ENCODE data around the gene OSBP.
A peak's percentile ranks its signal among the peaks of the same experiment; 100 is the strongest.
"Not testable (repeated sequence)": the region's sequence is repeated elsewhere in the genome, so short reads cannot be mapped to it uniquely, and the experiment has no call there.

OSBP gene

DNA sequence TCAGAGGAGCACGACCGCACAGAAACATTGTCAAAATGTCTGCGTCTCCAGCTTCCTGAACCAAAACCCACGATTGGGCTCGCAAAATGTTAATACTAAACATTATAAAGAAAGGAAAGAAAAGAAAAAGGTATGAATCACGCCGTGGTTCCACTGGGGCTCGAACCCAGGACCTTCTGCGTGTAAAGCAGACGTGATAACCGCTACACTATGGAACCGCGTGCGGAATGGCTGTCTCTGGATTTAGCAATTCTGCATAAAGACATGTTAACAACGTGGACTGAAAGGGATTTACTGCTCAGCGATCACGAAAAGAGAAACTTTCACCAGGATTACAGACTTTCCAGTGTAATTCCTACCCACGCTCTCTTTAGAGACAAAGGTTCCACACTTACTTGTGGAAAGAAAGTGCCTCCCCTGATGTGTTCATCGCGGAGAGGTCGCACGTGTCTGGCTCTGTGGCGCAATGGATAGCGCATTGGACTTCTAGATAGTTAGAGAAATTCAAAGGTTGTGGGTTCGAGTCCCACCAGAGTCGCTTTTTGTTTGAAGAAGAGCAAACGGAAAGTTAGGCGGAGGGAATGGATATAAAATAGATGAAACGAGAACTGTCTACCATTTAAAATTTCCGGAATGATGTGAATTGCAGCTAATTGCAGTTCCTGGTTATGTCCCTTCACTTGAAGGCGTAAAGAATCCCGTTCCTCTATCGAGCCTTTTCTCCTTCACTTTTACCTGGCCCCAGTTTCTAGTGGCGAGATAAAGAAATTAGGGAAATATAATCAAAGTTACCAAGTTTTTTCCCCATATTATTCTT lies 64.5 kb downstream of the OSBP start:
- peak; percentile 76 to 77 for DNase-seq

- peak; percentile 80 to 84 for DNase-seq
Measured at GRCh38 chr11:59550368-59550841, 65.2 kb downstream of the OSBP start.

DNA sequence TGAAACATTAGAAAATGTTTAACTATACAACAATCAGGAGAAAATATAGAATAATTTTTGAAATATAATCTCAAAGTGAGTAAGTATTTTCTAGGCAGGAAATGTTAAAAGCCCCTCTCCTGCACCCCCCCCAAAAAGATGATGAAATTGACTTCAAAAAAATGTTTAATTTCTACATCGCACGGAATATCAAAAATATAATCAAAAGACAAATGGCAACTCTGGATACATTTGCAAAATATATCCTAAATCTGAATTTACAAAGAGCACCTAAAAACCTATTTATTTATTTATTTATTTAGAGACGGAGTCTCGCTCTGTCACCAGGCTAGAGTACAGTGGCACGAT lies 67.3 kb downstream of the OSBP start:
- no peak for DNase-seq

- not testable (repeated sequence) for DNase-seq
Measured at GRCh38 chr11:59547605-59548308, 67.8 kb downstream of the OSBP start.

DNA sequence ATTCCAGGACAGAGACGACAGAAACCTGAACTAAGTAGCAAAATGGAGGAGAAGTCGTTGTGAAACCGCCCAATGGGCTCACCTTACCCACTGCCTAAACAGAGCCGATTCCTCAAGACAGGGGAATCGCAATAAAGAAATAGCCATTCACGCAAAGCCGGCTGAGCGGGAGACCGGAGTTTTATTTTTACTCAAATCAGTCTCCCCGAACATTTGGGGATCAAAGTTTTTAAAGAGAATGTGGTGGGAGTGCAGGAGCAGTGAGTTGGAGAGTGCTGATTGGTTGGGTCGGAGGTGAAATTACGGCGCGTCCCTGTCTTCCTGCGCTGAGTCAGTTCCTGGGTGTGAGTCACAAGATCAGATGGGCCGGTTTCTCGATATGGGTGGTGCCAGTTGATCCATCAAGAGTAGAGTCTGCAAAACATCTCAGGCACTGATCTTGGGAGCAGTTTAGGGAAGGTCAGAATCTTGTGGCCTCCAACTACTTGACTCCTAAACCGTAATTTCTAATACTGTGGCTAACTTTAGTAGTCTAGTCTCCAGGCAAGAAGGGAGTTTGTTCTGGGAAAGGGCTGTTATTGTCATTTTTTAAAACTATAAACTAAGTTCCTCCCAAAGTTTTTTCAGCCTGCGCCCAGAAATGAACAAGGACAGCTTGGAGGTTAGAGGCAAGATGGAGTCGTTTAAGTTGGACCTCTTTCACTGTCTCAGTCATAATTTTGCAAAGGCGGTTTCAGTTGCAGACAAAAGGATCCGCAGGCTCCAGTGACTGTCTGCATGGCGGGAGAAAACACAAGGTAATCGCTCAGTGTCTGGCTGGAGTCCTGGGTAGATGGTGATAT lies 70.2 kb downstream of the OSBP start:
- no peak for DNase-seq

DNA sequence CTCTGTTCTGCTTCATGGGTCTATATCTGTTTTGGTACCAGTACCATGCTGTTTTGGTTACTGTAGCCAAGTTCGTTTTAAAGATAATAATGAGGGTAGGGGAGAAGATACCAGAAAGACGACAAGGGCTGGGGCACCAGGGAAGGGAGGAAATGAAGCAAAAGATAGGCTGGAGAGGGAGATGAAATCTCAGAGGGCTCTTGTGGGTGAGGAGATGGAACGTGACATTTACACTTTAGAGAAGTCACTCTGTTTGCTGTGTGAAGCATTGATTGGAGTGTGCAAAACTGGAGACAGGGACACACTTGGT lies 70.8 kb downstream of the OSBP start:
- DNase-seq, result no peak

GRCh38 chr11:59543713-59544112 lies 71.9 kb downstream of the OSBP start:
- DNase-seq, result not testable (repeated sequence)

DNA sequence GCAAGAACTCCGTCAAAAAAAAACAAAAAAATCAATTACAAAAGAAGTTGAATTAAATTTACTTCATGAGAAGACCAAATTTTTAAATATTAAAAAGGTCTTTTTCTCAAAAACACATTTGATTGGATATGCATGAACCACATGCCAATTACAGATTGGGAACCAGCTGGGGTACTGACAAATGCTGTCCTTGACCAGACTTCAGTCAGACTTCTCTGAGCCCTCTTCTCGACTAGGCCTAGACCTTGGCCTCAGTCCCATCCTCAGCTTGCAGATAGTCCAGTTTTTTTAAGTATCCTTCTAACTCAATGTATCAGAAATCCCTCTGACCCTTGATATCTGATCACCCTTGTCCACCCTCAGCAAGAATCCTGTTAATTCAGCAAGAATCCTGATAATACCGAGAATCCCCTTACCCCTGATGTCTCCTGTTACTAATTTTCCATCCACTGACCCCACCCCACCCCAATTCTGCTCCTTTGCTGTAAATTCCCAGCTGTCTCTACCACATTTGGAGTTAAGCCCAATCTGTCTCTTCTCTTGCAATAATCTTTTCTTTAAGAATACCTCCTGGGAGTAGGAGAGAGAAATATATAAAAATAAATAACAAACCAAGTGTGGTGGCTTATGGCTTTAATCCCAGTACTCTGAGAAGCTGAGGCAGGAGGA lies 73.3 kb downstream of the OSBP start:
- DNase-seq, result no peak

DNA sequence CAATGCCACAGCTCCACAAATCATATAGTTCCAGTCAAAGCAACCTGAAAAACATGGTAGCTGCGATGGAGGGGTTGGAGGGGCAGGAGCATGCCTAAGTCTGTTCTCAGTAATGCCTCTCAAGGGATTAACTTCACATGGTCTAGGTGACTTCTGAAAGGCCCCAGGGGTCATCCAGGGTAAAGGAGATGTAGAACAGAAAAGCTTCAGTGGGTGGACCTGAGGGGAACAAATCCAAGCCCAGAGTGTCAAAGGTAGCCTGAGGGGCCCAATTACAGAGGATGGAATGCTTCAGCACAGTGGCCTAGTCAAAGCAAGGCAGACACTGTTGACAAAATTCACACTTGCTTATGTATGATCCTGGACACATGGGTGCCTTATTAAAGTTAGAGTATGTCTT lies 80.9 kb downstream of the OSBP start:
- no peak for DNase-seq

DNA sequence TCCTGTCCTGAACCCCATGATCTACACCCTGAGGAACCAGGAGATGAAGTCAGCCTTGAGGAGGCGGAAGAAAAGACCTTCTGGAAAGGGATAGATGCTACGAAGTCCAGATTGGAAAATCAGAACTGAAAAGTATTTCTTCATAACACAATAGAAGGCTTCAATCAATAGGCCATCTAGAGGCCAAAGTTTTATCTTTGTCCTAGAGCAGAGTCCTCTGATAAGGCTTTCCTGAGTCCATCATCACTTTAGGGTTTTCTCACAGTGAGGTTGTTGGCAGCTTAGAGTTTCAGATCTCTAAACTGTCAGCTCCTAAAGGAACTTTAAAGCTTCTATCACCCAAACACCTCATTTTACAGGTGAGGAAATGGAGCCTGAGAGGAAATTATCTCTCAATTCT lies 83.0 kb downstream of the OSBP start:
- no peak for DNase-seq

GRCh38 chr11:59528711-59529110 lies 86.9 kb downstream of the OSBP start:
- no peak for DNase-seq

Measured in activated CD4-positive, alpha-beta T cell treated with anti-CD3 and anti-CD28 coated beads, Interleukin-2, amount 50 U/mL, for 4 hours (primary cell).